Astrocyte (in vitro differentiated cells and primary cell): ENCODE data around the gene SEMA4D.

Experiments used
- CTCF ChIP-seq: IDR thresholded peaks from 2 replicates; pipeline ENCODE4 v1.5.1; 2011; ENCODE audit warnings: low read depth, mild to moderate bottlenecking, inconsistent platforms, low read length, moderate library complexity; ENCODE audit not compliant: insufficient read depth
- EZH2 ChIP-seq: IDR thresholded peaks from 2 replicates; pipeline ENCODE4 v1.6.1; 2012; ENCODE audit warnings: mild to moderate bottlenecking, low read length, inconsistent platforms; ENCODE audit not compliant: insufficient read depth

DNA sequence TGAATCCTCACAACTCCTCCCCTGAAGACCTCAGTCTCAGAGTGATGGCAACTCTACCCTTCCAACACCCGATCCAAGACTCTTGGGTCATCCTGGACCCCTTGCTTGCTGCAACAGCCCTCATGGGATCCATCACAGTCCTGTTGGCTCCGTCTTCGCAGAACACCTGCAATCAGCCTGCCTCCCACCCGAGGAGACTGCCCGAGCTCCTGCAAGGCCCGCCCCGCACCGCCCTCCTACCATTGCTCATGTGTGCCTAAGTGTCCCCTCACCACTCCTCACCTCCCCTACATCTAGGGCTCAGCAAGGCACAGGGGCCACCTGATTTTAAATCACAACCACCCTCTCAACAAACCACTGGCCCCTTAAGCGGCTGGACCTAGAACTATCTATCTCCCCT is 5.3 kb downstream of the SEMA4D start:
- TF ChIP-seq CTCF, result no peak
- no peak for TF ChIP-seq EZH2
